Skeletal muscle satellite cell (primary cell): Measurements from ENCODE around the gene GOSR2.

Experiments used
- H3K27me3 ChIP-seq: 2 replicates; pipeline ENCODE4 v1.7.0; 2013; ENCODE audit warnings: low read length; ENCODE audit not compliant: control insufficient read depth, insufficient read depth
- H3K36me3 ChIP-seq: 2 replicates; pipeline ENCODE4 v1.7.0; 2013; ENCODE audit warnings: mild to moderate bottlenecking, control low read depth, low read length; ENCODE audit not compliant: insufficient read depth
- H3K4me1 ChIP-seq: 2 replicates; pipeline ENCODE4 v1.7.0; 2013; ENCODE audit warnings: low read length; ENCODE audit not compliant: control insufficient read depth, insufficient read depth
- H3K4me2 ChIP-seq: 2 replicates; pipeline ENCODE4 v1.7.0; 2013; ENCODE audit warnings: mild to moderate bottlenecking, low read length
- H3K4me3 ChIP-seq: 2 replicates; pipeline ENCODE4 v1.7.0; 2013; ENCODE audit warnings: low read length
- H3K9ac ChIP-seq: 2 replicates; pipeline ENCODE4 v1.7.0; 2013; ENCODE audit warnings: mild to moderate bottlenecking, low read depth, low read length, moderate library complexity
- H3K9me3 ChIP-seq: replicated peaks from 2 replicates; pipeline ENCODE4 v1.7.0; 2013; ENCODE audit warnings: mild to moderate bottlenecking, control low read depth, low read length

Gene GOSR2

DNA sequence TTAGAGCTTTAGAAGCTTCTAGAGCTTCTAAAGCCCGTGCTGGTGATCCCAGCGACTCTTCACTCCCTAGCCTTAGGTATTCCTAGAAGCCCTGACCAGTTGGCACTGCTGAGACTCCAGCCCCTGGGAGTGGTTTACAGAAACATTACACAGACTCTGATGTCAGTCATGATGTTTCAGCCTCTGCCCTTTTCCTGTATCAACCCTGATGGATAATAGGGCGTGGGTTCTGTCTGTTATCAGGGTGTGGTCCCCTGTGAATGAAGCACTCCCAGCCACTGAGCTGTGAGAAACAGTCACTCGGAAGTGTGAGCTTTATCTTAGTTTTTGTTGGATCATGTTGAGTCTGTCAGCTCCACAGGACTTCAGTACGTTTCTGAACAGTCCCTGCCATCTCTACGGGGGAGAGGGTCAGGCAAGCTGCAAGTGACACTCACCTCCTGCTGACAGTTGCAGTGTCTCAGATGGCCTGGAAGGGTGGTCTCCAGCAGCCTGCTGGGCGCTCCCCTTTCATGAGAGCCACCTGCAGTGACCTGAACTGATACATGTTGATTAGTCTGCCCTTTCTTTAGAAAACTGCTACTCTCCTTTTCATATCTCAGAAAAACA lies 12.8 kb downstream of the GOSR2 start:
- Histone ChIP-seq H3K36me3 (peaks cover 95% of the 10 kb centered on the region), H3K4me2 (no peak overlapping the region), H3K4me3 (no peak overlapping the region), H3K9me3 (no peaks in the 10 kb centered on the region), H3K4me1 (no peaks in the 10 kb centered on the region), H3K27me3 (no peaks in the 10 kb centered on the region), H3K9ac (no peak overlapping the region)

DNA sequence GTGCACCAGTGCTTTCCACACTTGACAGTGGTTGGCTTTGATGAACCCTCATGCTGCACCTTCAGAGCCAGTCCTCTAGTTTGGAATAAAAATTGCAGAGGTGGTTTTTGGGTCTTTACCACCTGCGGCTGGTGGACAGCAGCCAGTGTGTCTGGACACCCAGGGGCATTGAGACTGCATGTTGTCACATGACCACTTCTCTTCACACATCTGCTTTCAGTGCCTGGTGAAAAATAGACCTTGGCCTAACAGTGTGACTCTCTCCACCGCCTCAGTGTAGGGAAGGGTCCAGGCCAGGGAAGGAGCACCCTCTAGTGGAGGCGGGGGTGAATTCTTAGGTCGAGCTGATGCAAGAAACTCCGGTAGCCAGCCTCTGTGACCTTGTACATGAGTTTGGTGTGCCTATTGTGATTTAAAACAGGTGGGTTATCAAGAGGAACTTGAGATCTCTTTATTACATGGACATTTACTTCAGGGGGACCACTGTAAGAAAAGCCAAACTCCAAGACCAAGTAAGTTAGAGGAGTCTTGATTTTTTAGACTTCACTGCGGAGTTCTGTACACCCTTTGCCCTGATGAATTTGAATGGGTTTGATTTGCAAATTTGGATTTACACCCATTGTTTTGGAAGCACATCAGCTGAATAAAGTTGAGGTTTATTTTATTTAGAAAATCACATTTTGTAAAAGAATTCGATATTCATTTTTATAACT lies 17.9 kb downstream of the GOSR2 start:
- Histone ChIP-seq H3K4me3 (no peak overlapping the region), H3K27me3 (peaks cover 20% of the 10 kb centered on the region), H3K9me3 (no peaks in the 10 kb centered on the region), H3K4me2 (no peak overlapping the region), H3K4me1 (peaks cover 12% of the 10 kb centered on the region), H3K9ac (no peak overlapping the region), H3K36me3 (peaks cover 48% of the 10 kb centered on the region)

DNA sequence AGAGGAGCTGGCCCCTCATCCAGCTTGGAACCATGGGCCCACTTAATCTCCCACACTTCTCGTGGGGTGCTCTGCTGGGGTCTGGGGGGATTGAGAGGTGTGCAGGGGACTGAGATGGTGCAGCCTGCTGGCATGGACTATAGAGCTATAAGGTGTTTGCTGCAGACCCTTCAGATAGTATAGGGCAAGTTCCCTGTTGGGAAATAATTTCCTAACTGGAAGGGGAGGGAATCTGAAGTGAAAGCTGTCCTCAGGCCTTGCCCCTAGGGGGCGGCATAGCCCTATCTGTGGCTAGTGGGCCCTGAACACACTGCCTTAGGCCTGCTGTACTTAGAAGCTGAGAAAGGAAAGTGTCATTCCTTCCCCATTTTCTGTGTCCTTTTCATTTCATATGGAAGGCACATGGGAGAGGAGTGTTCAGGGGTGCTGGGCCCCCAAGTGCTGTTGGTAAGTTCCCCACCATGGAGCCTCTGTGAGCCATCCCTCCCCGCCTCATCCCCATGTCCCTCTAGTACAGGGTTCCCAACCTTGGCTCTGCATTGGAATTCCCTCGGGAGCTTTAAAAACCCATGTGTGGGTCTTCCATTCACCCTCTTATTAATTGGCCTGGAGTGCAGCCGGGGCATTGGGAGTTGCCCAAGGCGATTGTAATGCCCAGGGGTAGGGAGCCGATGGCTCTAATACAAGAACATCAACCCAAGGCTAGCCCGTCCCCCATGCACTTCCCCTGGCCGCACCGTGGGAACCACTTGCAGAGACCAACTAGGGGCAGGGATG lies 19.7 kb downstream of the GOSR2 start:
- Histone ChIP-seq H3K4me3 (no peak overlapping the region), H3K36me3 (peaks cover 34% of the 10 kb centered on the region)

DNA sequence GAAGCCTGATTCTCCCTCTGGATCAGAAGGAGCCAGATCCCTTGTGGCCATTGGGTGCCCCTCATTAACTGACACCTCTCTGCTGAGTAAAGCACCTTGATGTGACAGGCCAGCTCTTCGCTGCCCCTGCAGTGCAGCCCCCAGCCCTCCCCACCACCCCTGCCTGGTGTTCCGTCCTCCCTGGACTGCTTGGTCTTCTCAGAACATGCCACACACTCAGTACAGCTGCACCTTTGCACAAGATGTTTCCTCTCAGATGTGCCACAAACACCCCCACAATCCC lies 20.2 kb downstream of the GOSR2 start:
- no peak overlapping the region for H3K4me3 ChIP-seq
- peaks cover 30% of the 10 kb centered on the region for H3K27me3 ChIP-seq

More for the DNA sequence above, 19.7 kb downstream of the GOSR2 start:
- peaks cover 12% of the 10 kb centered on the region for H3K4me1 ChIP-seq
- H3K9me3 ChIP-seq, result no peaks in the 10 kb centered on the region
- H3K4me2 ChIP-seq, result no peak overlapping the region
- H3K9ac ChIP-seq, result no peak overlapping the region
- peaks cover 28% of the 10 kb centered on the region for H3K27me3 ChIP-seq

DNA sequence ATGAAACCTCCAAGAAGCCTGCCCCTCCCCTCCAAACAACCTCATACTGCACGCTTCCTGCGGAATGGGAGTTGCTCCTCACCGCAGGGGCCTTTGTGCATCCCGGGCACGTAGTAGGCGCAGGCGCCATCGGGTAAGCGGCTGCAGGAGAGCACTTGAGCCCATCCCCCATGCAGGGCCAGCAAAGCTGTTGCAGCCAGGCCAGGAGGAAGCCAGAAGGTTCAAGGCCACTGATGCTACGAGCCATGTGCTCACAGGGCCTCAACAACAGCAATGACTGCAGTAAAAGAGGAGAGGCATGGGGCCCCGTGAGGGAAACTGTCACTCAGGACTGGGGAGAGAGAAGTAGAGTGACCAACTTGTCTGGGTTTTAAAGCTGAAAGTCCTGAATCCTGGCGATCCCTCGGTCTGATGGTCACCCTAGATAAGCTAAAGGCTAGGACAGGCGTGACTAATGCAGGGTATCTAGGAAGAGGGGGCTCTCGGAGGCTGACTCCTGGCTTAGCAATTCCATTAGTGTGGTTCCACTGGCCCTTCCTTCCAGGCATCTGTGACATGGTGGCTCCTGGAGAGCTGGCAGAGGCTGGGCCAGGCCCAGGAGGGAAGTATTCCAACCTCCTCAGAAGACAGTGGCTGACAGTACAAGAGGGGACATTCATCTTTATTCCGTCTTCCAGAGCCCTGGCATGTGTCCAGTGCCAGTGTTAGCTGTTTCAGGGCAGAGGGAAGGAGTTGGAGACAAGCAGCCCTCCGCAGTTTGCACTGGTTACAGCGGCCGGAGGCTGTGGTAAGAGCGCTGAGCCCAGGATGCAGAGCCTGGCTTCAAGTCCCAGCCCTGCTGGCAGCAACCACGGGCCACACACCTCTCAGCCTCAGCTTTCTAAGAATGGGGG lies 20.8 kb downstream of the GOSR2 start:
- Histone ChIP-seq H3K27me3 (peaks cover 36% of the 10 kb centered on the region), H3K9me3 (no peaks in the 10 kb centered on the region), H3K4me1 (peaks cover 12% of the 10 kb centered on the region), H3K4me2 (no peak overlapping the region), H3K9ac (no peak overlapping the region), H3K4me3 (no peak overlapping the region), H3K36me3 (peaks cover 23% of the 10 kb centered on the region)

More for the DNA sequence above, 20.2 kb downstream of the GOSR2 start:
- Histone ChIP-seq H3K9me3 (no peaks in the 10 kb centered on the region), H3K4me1 (peaks cover 12% of the 10 kb centered on the region), H3K4me2 (no peak overlapping the region), H3K36me3 (peaks cover 28% of the 10 kb centered on the region), H3K9ac (no peak overlapping the region)

DNA sequence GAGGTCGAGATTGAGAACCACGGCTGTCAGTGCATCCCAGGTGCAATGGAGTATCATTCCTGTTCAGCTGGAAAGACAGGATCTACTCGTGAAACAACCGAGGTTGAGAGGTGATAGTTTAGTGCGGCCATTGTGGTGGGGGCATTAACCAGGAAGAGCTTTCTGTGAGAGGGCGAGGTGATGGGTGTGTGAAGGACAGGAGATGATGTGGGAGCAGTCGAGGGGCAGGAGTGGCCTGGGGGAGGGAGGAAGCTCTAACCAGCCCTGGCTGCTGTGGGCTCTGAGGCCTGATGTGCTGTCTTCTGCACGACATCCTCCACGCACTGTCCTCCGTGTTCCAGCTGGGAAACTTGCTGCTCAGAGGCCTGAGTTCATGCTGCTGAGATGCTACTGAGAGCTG lies 22.0 kb downstream of the GOSR2 start:
- Histone ChIP-seq H3K9me3 (no peaks in the 10 kb centered on the region), H3K4me2 (no peak overlapping the region), H3K27me3 (peaks cover 47% of the 10 kb centered on the region), H3K4me1 (peaks cover 12% of the 10 kb centered on the region), H3K4me3 (no peak overlapping the region), H3K36me3 (peaks cover 12% of the 10 kb centered on the region), H3K9ac (no peak overlapping the region)

DNA sequence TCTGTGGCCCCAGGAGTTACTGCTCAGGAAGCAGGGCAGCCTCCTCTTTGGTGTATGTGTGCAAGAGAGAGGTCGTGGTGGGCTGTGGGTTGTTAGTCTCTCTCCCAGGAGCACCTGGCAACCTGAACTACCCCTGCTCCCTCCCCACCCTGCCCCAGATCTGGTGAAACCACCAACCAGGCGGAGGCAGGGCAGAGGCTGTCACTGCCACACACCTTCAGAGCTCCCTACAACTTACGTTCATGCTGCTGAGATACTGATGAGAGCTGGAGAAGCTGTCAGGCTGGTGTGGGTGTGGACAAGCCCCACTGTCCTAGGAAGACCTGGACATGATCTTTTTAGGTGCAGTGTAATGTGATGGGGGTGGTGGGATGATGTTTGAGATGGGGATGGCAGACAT lies 24.3 kb downstream of the GOSR2 start:
- no peak overlapping the region for H3K4me3 ChIP-seq
- no peaks in the 10 kb centered on the region for H3K9me3 ChIP-seq
- H3K9ac ChIP-seq, result no peak overlapping the region
- no peaks in the 10 kb centered on the region for H3K36me3 ChIP-seq
- H3K4me1 ChIP-seq, result peaks cover 12% of the 10 kb centered on the region
- no peak overlapping the region for H3K4me2 ChIP-seq
- peaks cover 69% of the 10 kb centered on the region for H3K27me3 ChIP-seq

DNA sequence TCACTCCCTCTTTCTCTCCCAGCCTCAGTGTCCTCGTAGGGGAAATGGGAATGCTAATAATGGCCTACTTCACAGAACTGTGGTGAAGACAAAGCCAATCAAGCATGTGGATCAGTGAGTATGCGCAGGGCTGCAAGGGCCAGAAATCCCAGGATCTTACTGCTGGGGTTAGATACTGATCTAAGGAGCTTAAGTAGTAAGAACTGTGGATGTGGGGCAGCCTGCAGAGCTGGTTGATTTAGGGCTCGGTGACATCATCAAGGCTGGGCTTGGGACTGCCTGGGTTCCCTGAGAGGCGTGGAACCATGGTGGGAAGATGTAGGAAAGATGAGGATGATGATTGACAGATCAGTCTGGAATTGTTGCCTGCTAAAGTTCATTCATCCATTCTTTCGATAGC lies 25.6 kb downstream of the GOSR2 start:
- no peak overlapping the region for H3K4me2 ChIP-seq
- no peak overlapping the region for H3K4me3 ChIP-seq
- H3K4me1 ChIP-seq, result peaks cover 5% of the 10 kb centered on the region
- H3K27me3 ChIP-seq, result peaks cover 75% of the 10 kb centered on the region
- H3K36me3 ChIP-seq, result no peaks in the 10 kb centered on the region
- H3K9ac ChIP-seq, result no peak overlapping the region
- no peaks in the 10 kb centered on the region for H3K9me3 ChIP-seq

DNA sequence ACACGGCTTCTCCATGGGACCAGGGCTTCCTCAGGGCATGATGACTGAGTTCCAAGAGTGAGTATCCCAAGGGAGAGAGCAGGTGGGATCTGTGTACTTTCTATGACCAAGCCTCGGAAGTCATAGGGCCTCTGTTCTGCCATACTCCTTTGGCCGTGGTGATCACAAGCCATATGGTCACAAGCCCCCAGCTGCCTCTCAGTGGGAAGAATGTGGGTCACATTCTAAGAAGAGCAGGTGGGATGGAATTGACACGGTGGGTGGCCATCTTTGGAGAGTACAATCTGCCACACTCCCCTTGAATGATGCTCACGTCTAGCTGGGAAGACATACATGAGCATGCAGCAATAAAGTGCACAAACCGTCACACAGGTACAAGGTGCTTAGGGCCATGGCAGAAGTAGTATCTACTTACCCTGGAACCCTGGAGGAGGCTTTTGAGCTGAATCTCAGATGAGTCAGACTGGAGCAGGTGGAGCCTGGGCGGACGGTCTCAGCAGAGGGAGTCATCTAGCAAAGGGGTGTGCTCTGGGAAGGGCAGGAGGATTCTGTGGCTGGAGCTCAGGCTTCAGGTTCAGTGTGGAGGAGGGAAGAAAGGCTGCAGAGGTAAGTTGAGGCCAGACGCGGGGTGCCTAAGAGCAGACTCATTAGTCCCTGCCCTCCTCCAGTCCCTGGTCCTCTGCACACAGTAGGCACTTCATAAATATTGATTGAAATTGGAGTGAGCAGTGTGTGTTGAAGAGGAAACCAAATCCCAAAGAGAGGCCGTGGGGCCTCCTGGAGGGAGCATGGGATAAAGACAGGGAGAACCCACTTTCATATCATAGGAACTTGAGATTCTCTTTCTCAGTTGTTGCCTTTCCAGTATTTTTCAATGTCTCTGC lies 26.6 kb downstream of the GOSR2 start:
- no peaks in the 10 kb centered on the region for H3K36me3 ChIP-seq
- H3K9ac ChIP-seq, result no peak overlapping the region
- no peak overlapping the region for H3K4me3 ChIP-seq
- no peak overlapping the region for H3K4me2 ChIP-seq
- peaks cover 67% of the 10 kb centered on the region for H3K27me3 ChIP-seq
- no peaks in the 10 kb centered on the region for H3K9me3 ChIP-seq
- H3K4me1 ChIP-seq, result no peaks in the 10 kb centered on the region

DNA sequence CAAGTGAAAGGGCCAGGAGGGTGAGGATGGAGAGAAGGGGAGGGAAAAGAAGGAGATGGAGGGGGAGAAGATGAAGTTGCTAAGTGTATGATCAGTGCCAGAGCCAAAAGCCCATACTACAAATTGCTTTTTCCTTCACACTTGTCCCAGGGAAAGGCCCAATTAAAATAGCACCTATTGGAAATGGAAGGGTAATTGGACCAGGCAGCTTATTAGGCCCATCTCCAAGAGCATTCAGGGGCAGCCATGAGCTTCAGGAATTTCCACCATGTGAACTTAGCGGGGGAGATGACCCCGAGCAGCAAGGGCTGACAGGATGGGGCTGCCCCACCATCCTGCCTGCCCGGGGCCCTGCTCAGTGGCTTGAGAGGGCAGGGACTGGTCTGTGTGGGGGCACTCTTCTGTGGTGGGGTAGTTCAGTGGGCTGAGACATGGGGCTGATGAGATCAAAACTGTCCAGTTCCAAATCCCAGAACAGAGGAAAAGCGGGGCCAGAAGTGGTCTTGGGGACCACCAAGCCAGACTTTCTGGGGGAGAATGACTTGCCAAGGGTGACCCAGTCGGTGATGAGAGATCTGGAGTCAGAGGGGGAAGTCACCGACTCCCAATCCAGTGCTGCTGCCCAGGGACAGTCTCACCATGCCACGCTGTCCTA lies 27.5 kb downstream of the GOSR2 start:
- H3K36me3 ChIP-seq, result no peaks in the 10 kb centered on the region
- H3K4me3 ChIP-seq, result no peak overlapping the region
- no peaks in the 10 kb centered on the region for H3K4me1 ChIP-seq
- no peak overlapping the region for H3K4me2 ChIP-seq
- no peaks in the 10 kb centered on the region for H3K9me3 ChIP-seq
- H3K9ac ChIP-seq, result no peak overlapping the region
- H3K27me3 ChIP-seq, result peaks cover 61% of the 10 kb centered on the region
